ENCODE results near the gene PCTP.
A peak's percentile ranks its signal among the peaks of the same experiment; 100 is the strongest.

Gene PCTP

GRCh38 chr17:55750750-55751657 is at the start of gene PCTP:
PCTP (plus strand) TSS chr17:55751051; CDS start chr17:55751104, 53 bp downstream.
- peak; percentile 83 to 88 for DNase-seq

GRCh38 chr17:55702150-55702549 is 48.7 kb upstream of the PCTP start:
- DNase-seq, result no peak

- no peak for DNase-seq
Measured at GRCh38 chr17:55704401-55704800, 46.5 kb upstream of the PCTP start.

- DNase-seq, result no peak
Measured at GRCh38 chr17:55705847-55706246, 45.0 kb upstream of the PCTP start.

- no peak for DNase-seq
Measured at GRCh38 chr17:55706808-55707773, 43.8 kb upstream of the PCTP start.

- no peak for DNase-seq
Measured at GRCh38 chr17:55708175-55708974, 42.5 kb upstream of the PCTP start.

GRCh38 chr17:55709440-55709839 is 41.4 kb upstream of the PCTP start:
- DNase-seq, result no peak

GRCh38 chr17:55709984-55710383 is 40.9 kb upstream of the PCTP start:
- no peak for DNase-seq

- peak in 1 of 2 experiments; percentile 64 for DNase-seq
Measured at GRCh38 chr17:55710410-55710809, 40.4 kb upstream of the PCTP start.

- DNase-seq, result no peak
Measured at GRCh38 chr17:55710829-55711496, 39.9 kb upstream of the PCTP start.

- no peak for DNase-seq
Measured at GRCh38 chr17:55717432-55717831, 33.4 kb upstream of the PCTP start.

GRCh38 chr17:55717898-55718735 is 32.7 kb upstream of the PCTP start:
- peak; percentile 74 to 81 for DNase-seq

GRCh38 chr17:55720919-55721836 is 29.7 kb upstream of the PCTP start:
- DNase-seq, result no peak

- peak in 1 of 2 experiments; percentile 13 for DNase-seq
Measured at GRCh38 chr17:55722016-55722736, 28.7 kb upstream of the PCTP start.

GRCh38 chr17:55722742-55723487 is 27.9 kb upstream of the PCTP start, which contains the start of gene TMEM100:
TMEM100 (minus strand) TSS chr17:55722864; CDS start chr17:55721070, 1,794 bp downstream.
- no peak for DNase-seq

GRCh38 chr17:55723488-55723848 is 27.4 kb upstream of the PCTP start:
- DNase-seq, result no peak

- peak in 1 of 2 experiments; percentile 6 for DNase-seq
Measured at GRCh38 chr17:55726440-55726839, 24.4 kb upstream of the PCTP start.

- no peak for DNase-seq
Measured at GRCh38 chr17:55727275-55727674, 23.6 kb upstream of the PCTP start.
